Gastrocnemius medialis (tissue), 4 donors: Measurements from ENCODE around the gene BCR.

Source experiments
- POLR2A ChIP-seq, 2 donors: fragments of 450-650 bp; IDR thresholded peaks; one replicate each; pipeline ENCODE4 v1.6.1; 2017; ENCODE audit warnings: antibody characterized with exemption in 2 of 2, mild to moderate bottlenecking in 2 of 2, moderate library complexity in 2 of 2
- TF ChIP-seq, protein P1 (sequence below), 5 experiments: fragments of 450-650 bp in 3 of 5; fragments of 200-600 bp in 2 of 5; sonication (generic) in 2 of 5; IDR thresholded peaks in 4 of 5; conservative IDR thresholded peaks in 1 of 5; 1 replicate in 4 of 5; 2 replicates in 1 of 5; pipeline ENCODE4 v1.5.1; 2016 to 2019; ENCODE audit warnings: antibody characterized with exemption in 5 of 5, mild to moderate bottlenecking in 3 of 5, moderate library complexity in 3 of 5

DNA sequence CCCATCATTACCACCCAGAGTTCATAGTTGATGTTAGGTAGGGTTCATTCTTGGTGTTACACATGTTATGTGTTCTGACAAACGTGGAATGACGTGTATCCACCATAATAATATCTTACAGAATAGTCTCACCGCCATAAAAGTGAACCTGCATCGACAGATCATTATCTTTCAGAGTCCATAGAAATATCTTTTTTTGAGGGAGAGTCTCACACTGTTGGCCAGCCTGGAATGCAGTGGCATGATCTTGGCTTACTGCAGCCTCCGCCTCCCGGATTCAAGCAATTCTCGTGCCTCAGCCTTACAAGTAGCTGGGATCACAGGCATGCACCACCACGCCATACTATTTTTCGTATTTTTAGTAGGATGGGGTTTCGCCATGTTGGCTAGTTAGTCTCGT, 113.9 kb downstream of the BCR start:
- TF ChIP-seq, protein P1, sequence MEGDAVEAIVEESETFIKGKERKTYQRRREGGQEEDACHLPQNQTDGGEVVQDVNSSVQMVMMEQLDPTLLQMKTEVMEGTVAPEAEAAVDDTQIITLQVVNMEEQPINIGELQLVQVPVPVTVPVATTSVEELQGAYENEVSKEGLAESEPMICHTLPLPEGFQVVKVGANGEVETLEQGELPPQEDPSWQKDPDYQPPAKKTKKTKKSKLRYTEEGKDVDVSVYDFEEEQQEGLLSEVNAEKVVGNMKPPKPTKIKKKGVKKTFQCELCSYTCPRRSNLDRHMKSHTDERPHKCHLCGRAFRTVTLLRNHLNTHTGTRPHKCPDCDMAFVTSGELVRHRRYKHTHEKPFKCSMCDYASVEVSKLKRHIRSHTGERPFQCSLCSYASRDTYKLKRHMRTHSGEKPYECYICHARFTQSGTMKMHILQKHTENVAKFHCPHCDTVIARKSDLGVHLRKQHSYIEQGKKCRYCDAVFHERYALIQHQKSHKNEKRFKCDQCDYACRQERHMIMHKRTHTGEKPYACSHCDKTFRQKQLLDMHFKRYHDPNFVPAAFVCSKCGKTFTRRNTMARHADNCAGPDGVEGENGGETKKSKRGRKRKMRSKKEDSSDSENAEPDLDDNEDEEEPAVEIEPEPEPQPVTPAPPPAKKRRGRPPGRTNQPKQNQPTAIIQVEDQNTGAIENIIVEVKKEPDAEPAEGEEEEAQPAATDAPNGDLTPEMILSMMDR (IDR thresholded peaks at IDR 0.05 in 4 of 5, conservative IDR thresholded peaks at IDR 0.05 in 1 of 5): no peak
- no peak for TF ChIP-seq POLR2A (IDR thresholded peaks at IDR 0.05)
